Measurements from ENCODE around the gene DCBLD1. TPM values are rescaled to one million over a fixed set of nuclear protein-coding genes. Genes with fewer than 3 reads are reported as not detected.

DCBLD1 gene
- total RNA-seq, 4 donors from 2014 or later = 6.5 to 36.9 (median 11.2) TPM

DNA sequence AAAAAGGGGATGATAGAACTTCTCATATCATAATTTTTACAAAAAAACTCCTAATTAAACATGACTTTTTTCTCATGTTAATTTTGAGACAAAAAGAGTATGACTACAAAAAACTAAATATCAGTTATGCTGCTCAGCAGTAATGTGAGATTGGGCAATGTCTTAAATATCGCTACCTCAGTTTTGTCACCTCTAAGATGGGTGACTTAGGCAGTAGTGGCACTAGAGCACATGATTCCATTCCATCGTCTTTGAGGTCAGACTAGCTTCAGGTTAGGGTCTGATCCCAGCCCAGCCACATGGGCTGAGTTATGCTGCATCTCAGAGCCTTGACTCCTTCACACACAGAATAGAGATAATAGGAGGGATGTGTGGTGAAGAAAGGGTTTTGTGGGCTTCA, 11.0 kb downstream of the DCBLD1 start:
- DNase-seq (ENCODE audit: low spot score) = no peak
- TF ChIP-seq, protein P1, sequence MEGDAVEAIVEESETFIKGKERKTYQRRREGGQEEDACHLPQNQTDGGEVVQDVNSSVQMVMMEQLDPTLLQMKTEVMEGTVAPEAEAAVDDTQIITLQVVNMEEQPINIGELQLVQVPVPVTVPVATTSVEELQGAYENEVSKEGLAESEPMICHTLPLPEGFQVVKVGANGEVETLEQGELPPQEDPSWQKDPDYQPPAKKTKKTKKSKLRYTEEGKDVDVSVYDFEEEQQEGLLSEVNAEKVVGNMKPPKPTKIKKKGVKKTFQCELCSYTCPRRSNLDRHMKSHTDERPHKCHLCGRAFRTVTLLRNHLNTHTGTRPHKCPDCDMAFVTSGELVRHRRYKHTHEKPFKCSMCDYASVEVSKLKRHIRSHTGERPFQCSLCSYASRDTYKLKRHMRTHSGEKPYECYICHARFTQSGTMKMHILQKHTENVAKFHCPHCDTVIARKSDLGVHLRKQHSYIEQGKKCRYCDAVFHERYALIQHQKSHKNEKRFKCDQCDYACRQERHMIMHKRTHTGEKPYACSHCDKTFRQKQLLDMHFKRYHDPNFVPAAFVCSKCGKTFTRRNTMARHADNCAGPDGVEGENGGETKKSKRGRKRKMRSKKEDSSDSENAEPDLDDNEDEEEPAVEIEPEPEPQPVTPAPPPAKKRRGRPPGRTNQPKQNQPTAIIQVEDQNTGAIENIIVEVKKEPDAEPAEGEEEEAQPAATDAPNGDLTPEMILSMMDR (IDR thresholded peaks at IDR 0.05) = no peak
- no peak for ATAC-seq (ENCODE audit: low FRiP score)

DNA sequence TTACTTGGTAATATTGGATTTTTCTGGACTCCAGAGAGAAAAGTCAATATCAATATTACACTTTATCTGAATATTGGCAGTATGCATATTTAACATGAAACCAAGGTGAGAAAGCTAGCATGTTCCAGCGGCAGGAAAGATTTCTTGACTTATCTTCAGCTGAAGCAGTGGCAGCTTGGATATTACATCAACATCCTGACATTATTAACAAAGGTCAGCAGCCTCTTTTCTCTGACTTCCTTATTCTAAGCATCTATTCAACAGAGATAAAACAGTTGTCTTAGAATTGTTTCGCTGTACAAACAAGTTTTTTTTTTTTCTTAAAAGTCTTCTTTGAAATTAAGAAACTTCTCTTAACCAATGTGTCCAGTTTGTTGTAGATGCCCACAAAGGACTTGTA, 11.8 kb downstream of the DCBLD1 start:
- no peak for DNase-seq (ENCODE audit: low spot score)
- TF ChIP-seq, protein P1 (IDR thresholded peaks at IDR 0.05) = no peak
- no peak for ATAC-seq (ENCODE audit: low FRiP score)

DNA sequence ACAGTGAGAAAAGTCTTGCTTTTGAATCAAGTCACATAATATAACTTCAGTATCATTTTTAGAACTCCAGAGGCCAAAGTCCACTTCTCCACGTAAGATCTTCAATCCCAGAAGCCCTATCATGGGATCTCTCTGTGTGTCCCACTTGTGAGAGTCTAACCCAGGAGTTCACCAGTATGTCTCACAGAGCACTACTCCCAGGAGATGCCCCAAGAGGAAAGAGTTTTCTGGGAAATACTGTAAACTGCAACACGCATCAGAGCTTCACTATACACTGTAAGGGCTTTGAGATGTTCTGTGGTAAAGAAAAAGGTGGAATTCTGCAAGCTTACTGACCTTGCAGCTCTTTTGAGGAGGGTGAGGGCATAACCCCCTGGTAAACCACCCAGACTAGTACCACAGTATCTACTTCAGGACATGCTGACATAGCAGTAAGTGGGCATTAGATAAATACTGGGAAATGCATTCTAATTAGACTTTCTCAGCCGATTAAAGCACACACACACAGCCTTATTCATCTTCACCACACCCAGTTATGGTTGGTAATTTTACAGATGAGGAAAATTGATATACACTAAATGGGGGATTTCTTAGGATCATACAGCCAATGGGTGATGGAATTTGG, 12.3 kb downstream of the DCBLD1 start:
- no peak for DNase-seq (ENCODE audit: low spot score)
- TF ChIP-seq, protein P1 (IDR thresholded peaks at IDR 0.05) = no peak
- ATAC-seq (ENCODE audit: low FRiP score) = no peak

DNA sequence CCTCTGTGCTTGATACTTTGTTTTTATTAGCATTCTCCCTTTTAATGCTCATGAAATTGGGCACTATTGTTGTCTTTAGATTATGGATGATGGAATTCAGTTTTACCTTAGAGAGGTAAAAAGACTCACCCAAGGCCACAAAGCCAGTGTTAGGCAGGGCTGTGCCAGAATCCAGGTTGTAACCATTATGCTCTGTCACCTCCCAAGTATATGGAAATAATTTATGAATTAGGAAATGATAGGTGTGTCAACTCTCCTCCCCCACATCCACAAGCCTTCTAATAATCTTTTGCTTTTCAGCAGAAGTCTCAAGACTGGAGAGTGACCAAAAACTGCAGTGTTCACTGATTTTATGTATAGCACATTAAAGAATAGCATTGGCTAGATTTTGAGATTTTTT, 13.0 kb downstream of the DCBLD1 start:
- ATAC-seq (ENCODE audit: low FRiP score) (no peak), DNase-seq (ENCODE audit: low spot score) (no peak)
- TF ChIP-seq, protein P1 (IDR thresholded peaks at IDR 0.05) = no peak

DNA sequence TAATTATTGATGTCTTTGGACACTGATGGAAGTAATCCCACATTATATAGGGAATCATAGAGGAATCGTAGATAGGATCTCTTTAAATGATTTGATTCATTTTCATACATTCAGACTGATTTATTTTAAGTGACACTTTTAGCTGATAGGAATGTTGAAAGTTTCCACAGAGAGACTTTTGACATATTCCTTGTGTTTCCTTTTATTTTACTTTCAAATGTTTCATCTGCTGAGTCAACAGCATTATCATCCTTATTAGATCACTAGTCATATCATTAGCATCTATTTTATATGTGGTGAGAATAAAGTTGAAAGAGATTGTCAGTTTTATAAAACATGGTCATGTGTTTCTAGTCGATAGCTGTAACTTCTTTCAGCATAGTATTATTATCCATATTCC, 13.4 kb downstream of the DCBLD1 start:
- TF ChIP-seq, protein P1 (IDR thresholded peaks at IDR 0.05) = no peak
- ATAC-seq (ENCODE audit: low FRiP score) = no peak

DNA sequence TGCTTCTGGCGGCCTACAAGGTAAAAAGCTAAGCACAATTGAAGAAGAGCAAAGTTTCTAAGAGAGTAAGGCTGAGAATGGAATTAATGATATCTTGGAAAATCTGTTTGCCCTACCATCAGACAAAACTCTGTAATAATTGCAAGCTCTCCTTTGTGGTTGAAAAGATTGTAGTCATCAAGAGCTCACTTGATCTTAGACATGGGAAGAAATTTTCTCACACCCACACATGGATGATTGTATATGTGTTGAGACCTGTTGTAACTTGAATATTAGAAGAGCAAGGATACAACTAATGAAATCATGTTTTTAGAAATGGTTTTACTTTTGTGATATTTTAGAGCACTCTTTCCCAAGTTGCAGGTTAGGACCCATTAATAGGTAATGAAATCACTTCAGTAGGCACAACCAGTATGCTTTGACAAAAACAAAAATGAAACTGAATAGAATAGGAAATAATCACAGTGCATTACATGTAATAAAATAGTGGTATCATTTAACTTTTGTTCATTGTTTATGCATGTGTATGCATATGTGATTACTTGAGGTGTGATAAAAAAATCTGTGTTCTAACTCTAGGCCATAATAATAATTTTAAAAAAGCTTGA, 14.0 kb downstream of the DCBLD1 start:
- TF ChIP-seq, protein P1 (IDR thresholded peaks at IDR 0.05) = no peak
- DNase-seq (ENCODE audit: low spot score) = no peak
- no peak for ATAC-seq (ENCODE audit: low FRiP score)

More for the DNA sequence above, 13.4 kb downstream of the DCBLD1 start:
- DNase-seq (ENCODE audit: low spot score) = no peak

DNA sequence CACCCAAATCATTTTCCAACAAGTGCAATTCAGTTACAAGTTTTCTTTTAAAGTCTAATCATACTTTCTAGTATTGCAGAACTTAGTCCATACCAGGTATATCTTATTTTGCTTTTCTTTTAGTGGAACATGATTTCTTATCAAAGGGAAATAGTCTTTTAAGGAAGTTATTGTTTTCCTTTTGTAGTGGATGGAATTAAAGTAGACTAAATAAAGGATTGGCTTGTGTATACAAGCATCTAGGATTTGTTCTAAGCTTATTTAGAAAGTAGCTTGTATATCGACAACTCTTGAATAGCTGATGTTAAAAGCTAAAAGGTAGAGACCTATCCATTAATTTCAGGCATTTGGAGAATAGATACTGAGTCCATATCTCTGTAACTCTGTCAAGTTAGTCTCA, 14.8 kb downstream of the DCBLD1 start:
- no peak for DNase-seq (ENCODE audit: low spot score)
- TF ChIP-seq, protein P1 (IDR thresholded peaks at IDR 0.05) = no peak
- ATAC-seq (ENCODE audit: low FRiP score) = no peak

Measured in omental fat pad (tissue), 4 donors.